Osteoblast (primary cell): Measurements from ENCODE around the gene GTF3C2. TPM values are rescaled to one million over a fixed set of nuclear protein-coding genes. Genes with fewer than 3 reads are reported as not detected.

ENCODE experiments used
- DNase-seq: peaks from one replicate; pipeline ENCODE4 v3.0.0; 2011; ENCODE audit warnings: low spot score, mixed read lengths; ENCODE audit not compliant: insufficient read length; ENCODE audit errors: missing footprints
- H2AFZ ChIP-seq: 2 replicates; pipeline ENCODE4 v1.6.0; 2011; ENCODE audit warnings: mild to moderate bottlenecking, low read length
- H3K27ac ChIP-seq: 2 replicates; pipeline ENCODE4 v1.5.1; 2011; ENCODE audit warnings: mild to moderate bottlenecking, low read depth, low read length, moderate library complexity
- H3K27me3 ChIP-seq: 2 replicates; pipeline ENCODE4 v1.6.0; 2012; ENCODE audit warnings: mild to moderate bottlenecking, control low read depth, inconsistent platforms, low read length, moderate library complexity; ENCODE audit not compliant: insufficient read depth
- H3K36me3 ChIP-seq: 2 replicates; pipeline ENCODE4 v1.5.1; 2011; ENCODE audit warnings: mild to moderate bottlenecking, low read length, control low read depth, moderate library complexity; ENCODE audit not compliant: insufficient read depth
- H3K4me1 ChIP-seq: 2 replicates; pipeline ENCODE4 v1.5.1; 2011; ENCODE audit warnings: mild to moderate bottlenecking, low read length, control low read depth, moderate library complexity; ENCODE audit not compliant: insufficient read depth
- H3K4me2 ChIP-seq: 2 replicates; pipeline ENCODE4 v1.6.0; 2011; ENCODE audit warnings: mild to moderate bottlenecking, low read length; ENCODE audit not compliant: insufficient read depth
- H3K4me3 ChIP-seq: fragments of 200-600 bp; sonication (generic); 3 replicates; pipeline ENCODE4 v1.5.1; 2012; ENCODE audit warnings: mild to moderate bottlenecking, low read length, inconsistent platforms; ENCODE audit not compliant: insufficient read depth
- H3K79me2 ChIP-seq: 2 replicates; pipeline ENCODE4 v1.6.0; 2012; ENCODE audit warnings: mild to moderate bottlenecking, low read length, control low read depth, inconsistent platforms; ENCODE audit not compliant: insufficient read depth
- H3K9me3 ChIP-seq: 2 replicates; pipeline ENCODE4 v1.5.1; 2011; ENCODE audit warnings: low read depth, low read length, control low read depth
- H4K20me1 ChIP-seq: 2 replicates; pipeline ENCODE4 v1.6.0; 2012; ENCODE audit warnings: mild to moderate bottlenecking, low read length, control low read depth; ENCODE audit not compliant: insufficient read depth
- CTCF ChIP-seq: IDR thresholded peaks from 2 replicates; pipeline ENCODE4 v1.5.1; 2011; ENCODE audit warnings: mild to moderate bottlenecking, low read depth, low read length, moderate library complexity; ENCODE audit errors: extremely low read depth
- total RNA-seq: library from RNA; depleted of rRNA; stranded (reverse); fragments of >200 nt; gene quantifications from 2 replicates; pipeline ENCODE4 v1.2.3, GENCODE V29; 2012

Gene GTF3C2
- total RNA-seq, 1 donor = 34.4 TPM

GRCh38 chr2:27324720-27325119 lies 31.8 kb downstream of the GTF3C2 start:
- Histone ChIP-seq H3K9me3 (no peaks in the 10 kb centered on the region), H3K36me3 (peaks cover 36% of the 10 kb centered on the region), H2AFZ (no peak overlapping the region), H3K79me2 (peaks cover 22% of the 10 kb centered on the region), H4K20me1 (no peaks in the 10 kb centered on the region), H3K4me2 (no peak overlapping the region), H3K27ac (no peak overlapping the region), H3K4me1 (peaks cover 28% of the 10 kb centered on the region), H3K27me3 (no peaks in the 10 kb centered on the region), H3K4me3 (no peak overlapping the region)
- no peak for TF ChIP-seq CTCF
- DNase-seq = peak; percentile 45

- DNase-seq = peak; percentile 62
- peaks cover 28% of the 10 kb centered on the region for H3K4me1 ChIP-seq
- peak overlapping the region; percentile 92 for H3K4me2 ChIP-seq
- no peak for TF ChIP-seq CTCF
- H3K9me3 ChIP-seq = no peaks in the 10 kb centered on the region
- peak overlapping the region; percentile 100 for H3K27ac ChIP-seq
- peaks cover 29% of the 10 kb centered on the region for H3K79me2 ChIP-seq
- H3K36me3 ChIP-seq = peaks cover 26% of the 10 kb centered on the region
- H3K4me3 ChIP-seq = peak overlapping the region; percentile 75
- H3K27me3 ChIP-seq = no peaks in the 10 kb centered on the region
- H4K20me1 ChIP-seq = peaks cover 4% of the 10 kb centered on the region
- peak overlapping the region; percentile 95 for H2AFZ ChIP-seq
These were observed 32.8 kb downstream of the GTF3C2 start for GRCh38 chr2:27323596-27324285.

GRCh38 chr2:27322766-27323595 lies 33.6 kb downstream of the GTF3C2 start, which contains the start of gene MPV17:
Gene MPV17 (minus strand): TSS chr2:27323097. CDS start chr2:27322517, 580 bp downstream.
- Histone ChIP-seq H4K20me1 (peaks cover 4% of the 10 kb centered on the region), H3K27me3 (no peaks in the 10 kb centered on the region), H2AFZ (peak within 1 kb of the TSS; percentile 95), H3K27ac (peak within 1 kb of the TSS; percentile 100), H3K4me1 (peaks cover 28% of the 10 kb centered on the region), H3K4me2 (peak within 1 kb of the TSS; percentile 92), H3K9me3 (no peaks in the 10 kb centered on the region), H3K79me2 (peaks cover 29% of the 10 kb centered on the region), H3K36me3 (peaks cover 18% of the 10 kb centered on the region), H3K4me3 (peak within 1 kb of the TSS; percentile 75)
- TF ChIP-seq CTCF = no peak
- DNase-seq = peak; percentile 98

- H3K4me2 ChIP-seq = peak overlapping the region; percentile 92
- H2AFZ ChIP-seq = peak overlapping the region; percentile 95
- H3K27me3 ChIP-seq = no peaks in the 10 kb centered on the region
- peaks cover 16% of the 10 kb centered on the region for H3K36me3 ChIP-seq
- no peaks in the 10 kb centered on the region for H3K9me3 ChIP-seq
- DNase-seq = peak; percentile 65
- peaks cover 9% of the 10 kb centered on the region for H4K20me1 ChIP-seq
- TF ChIP-seq CTCF = no peak
- H3K79me2 ChIP-seq = peaks cover 31% of the 10 kb centered on the region
- peaks cover 28% of the 10 kb centered on the region for H3K4me1 ChIP-seq
- peak overlapping the region; percentile 100 for H3K27ac ChIP-seq
- H3K4me3 ChIP-seq = peak overlapping the region; percentile 75
These were observed 34.2 kb downstream of the GTF3C2 start for GRCh38 chr2:27322301-27322765.
